ENCODE data around the gene HOXC9. TPM values are rescaled to one million over a fixed set of nuclear protein-coding genes. Genes with fewer than 3 reads are reported as not detected.

The HOXC9 gene
- total and polyA plus RNA-seq, 11 donors = not detected

DNA sequence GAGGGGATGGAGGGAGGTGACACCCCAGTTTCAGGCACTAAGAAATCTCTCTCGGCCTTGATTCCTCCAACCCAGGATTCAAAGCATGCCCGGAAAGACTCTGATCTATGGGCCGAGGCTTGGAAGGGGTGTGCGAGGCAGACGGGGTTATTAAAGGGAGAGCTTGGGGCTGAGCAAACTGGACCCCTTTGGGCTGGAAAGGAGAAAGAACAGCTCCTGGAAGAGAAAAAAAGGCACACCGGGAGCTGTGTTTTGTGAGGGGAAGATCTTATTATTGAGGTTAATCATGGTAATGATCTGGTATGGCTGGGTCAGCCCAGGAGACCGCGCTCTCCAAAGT, 48.0 kb downstream of the HOXC9 start:
- peaks cover 62 to 99% (median 93%) of the 10 kb centered on the region in 9 donors for H3K27me3 ChIP-seq
- H3K9me3 ChIP-seq = no peaks in the 10 kb centered on the region
- H3K4me3 ChIP-seq = no peak overlapping the region
- DNase-seq (no peak), ATAC-seq (no peak)
- no peak for TF ChIP-seq POLR2A (IDR thresholded peaks at IDR 0.05)
- TF ChIP-seq, protein P1, sequence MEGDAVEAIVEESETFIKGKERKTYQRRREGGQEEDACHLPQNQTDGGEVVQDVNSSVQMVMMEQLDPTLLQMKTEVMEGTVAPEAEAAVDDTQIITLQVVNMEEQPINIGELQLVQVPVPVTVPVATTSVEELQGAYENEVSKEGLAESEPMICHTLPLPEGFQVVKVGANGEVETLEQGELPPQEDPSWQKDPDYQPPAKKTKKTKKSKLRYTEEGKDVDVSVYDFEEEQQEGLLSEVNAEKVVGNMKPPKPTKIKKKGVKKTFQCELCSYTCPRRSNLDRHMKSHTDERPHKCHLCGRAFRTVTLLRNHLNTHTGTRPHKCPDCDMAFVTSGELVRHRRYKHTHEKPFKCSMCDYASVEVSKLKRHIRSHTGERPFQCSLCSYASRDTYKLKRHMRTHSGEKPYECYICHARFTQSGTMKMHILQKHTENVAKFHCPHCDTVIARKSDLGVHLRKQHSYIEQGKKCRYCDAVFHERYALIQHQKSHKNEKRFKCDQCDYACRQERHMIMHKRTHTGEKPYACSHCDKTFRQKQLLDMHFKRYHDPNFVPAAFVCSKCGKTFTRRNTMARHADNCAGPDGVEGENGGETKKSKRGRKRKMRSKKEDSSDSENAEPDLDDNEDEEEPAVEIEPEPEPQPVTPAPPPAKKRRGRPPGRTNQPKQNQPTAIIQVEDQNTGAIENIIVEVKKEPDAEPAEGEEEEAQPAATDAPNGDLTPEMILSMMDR (IDR thresholded peaks at IDR 0.05) = no peak
- peaks cover 0 to 16% (median 2%) of the 10 kb centered on the region in 12 donors for H3K4me1 ChIP-seq
- no peak overlapping the region for H3K27ac ChIP-seq
- WGBS, 4 donors = 11 to 24% (median 16%) methylated on average over 8 of the region's 8 CpGs
- intact Hi-C loops (cut with DNase I) = no loop called here
- no peaks in the 10 kb centered on the region for H3K36me3 ChIP-seq

DNA sequence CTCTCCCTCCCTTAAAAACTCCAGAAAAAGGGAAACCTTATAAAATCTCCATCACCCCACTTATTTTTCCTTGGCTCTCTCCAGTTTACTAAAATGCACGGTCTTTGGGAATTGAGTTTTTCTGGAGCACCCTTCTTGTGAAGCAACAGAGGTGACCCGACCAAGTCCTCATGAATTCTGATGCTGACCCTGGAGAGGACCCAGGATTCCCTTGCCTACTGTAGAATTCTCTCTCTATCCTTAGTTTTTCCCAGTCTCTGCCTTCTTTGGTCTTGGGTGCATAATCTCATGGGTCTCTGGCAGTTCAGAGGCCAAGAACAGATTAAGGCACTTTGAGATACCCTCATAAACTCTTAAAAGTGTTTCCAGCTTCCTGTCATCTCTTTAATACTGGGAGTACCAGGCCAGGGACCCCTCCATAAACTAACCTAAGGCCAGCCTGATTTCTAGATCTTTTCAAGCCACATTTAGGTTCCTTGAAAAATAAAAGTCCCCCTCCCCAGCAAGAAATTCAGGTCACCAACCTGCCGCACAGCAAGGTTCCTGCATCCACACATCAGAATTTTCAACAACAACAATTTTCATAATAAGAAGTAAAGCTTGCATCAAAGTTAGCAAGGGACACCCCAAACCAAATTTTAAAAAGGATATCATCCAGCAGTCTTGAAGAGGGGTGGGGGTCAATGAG, 48.6 kb downstream of the HOXC9 start:
- intact Hi-C loops (cut with DNase I) = no loop called here
- Histone ChIP-seq H3K4me1 (peaks cover 0 to 22% (median 4%) of the 10 kb centered on the region in 12 donors), H3K9me3 (no peaks in the 10 kb centered on the region), H3K4me3 (no peak overlapping the region), H3K27ac (no peak overlapping the region), H3K27me3 (peaks cover 63 to 99% (median 95%) of the 10 kb centered on the region in 9 donors), H3K36me3 (no peaks in the 10 kb centered on the region)
- TF ChIP-seq POLR2A (IDR thresholded peaks at IDR 0.05) = no peak
- TF ChIP-seq, protein P1 (IDR thresholded peaks at IDR 0.05) = no peak
- no peak for DNase-seq
- 17 to 33% (median 21%) methylated on average over 3 of the region's 3 CpGs for WGBS, 4 donors
- ATAC-seq = no peak

DNA sequence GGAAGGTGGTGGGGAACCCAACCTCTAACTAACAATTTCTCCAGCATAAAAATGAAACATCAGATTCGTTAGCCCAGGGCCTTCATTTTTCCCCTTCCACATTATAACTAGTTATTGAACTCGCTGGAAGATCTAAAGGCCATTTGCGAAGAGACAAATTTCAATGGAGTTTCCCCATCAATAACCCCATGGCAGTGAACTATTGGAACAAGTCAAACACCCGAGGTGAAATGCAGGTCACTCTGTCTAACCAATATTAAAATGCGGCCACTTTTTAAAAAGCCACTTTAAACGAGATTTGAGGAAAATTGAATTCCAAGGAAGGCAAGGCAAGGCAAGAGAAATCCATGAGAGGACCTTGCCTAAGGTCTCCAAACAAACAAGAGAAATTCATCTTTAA, 49.1 kb downstream of the HOXC9 start:
- Histone ChIP-seq H3K27ac (no peak overlapping the region), H3K36me3 (no peaks in the 10 kb centered on the region), H3K4me1 (peaks cover 0 to 22% (median 4%) of the 10 kb centered on the region in 12 donors), H3K9me3 (no peaks in the 10 kb centered on the region), H3K4me3 (no peak overlapping the region), H3K27me3 (peaks cover 63 to 99% (median 98%) of the 10 kb centered on the region in 9 donors)
- DNase-seq = no peak
- intact Hi-C loops (cut with DNase I) = no loop called here
- no peak for ATAC-seq
- WGBS, 4 donors = 16 to 29% (median 19%) methylated on average over 6 of the region's 6 CpGs
- TF ChIP-seq POLR2A (IDR thresholded peaks at IDR 0.05) = no peak
- TF ChIP-seq, protein P1 (IDR thresholded peaks at IDR 0.05) = no peak

DNA sequence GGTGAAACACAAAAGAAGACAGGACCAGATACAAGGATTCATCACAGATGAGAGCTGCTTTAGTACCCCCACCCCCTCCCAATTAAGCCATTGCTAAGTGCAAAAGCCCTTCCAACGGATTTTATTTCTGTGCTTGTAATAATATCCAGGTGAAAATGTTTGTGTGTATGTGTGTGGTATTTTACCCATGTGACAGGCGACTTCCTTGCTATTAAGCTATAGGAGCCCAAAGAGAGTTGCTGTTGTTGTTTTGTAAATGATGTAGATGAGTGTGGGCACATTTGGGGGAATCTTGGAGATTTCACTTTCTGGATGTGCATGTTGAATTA, 50.5 kb downstream of the HOXC9 start:
- H3K27me3 ChIP-seq = peaks cover 63 to 99% (median 96%) of the 10 kb centered on the region in 9 donors
- 7 to 21% (median 10%) methylated on average over 2 of the region's 2 CpGs for WGBS, 4 donors

More for the DNA sequence above, 50.5 kb downstream of the HOXC9 start:
- ATAC-seq = no peak
- DNase-seq = no peak
- Histone ChIP-seq H3K36me3 (no peaks in the 10 kb centered on the region), H3K4me3 (no peak overlapping the region), H3K4me1 (peaks cover 0 to 22% (median 4%) of the 10 kb centered on the region in 12 donors), H3K27ac (no peak overlapping the region), H3K9me3 (no peaks in the 10 kb centered on the region)
- TF ChIP-seq POLR2A (IDR thresholded peaks at IDR 0.05) = no peak
- TF ChIP-seq, protein P1 (IDR thresholded peaks at IDR 0.05) = no peak
- intact Hi-C loops (cut with DNase I) = no loop called here
